Neuronal stem cell (in vitro differentiated cells): ENCODE results near the gene ADM2.

Experiments
- DNase-seq: peaks from one replicate; pipeline ENCODE4 v3.0.0-alpha.2; 2013; ENCODE audit warnings: low spot score
- H2AFZ ChIP-seq: one replicate; pipeline ENCODE4 v1.6.1; 2013; ENCODE audit warnings: mild to moderate bottlenecking, low read length, inconsistent platforms
- H2AK5ac ChIP-seq: 2 replicates; pipeline ENCODE4 v1.6.1; 2013; ENCODE audit warnings: low read depth, mild to moderate bottlenecking, inconsistent platforms, low read length, moderate library complexity, mixed read lengths
- H2BK120ac ChIP-seq: 2 replicates; pipeline ENCODE4 v1.6.1; 2013; ENCODE audit warnings: low read depth, mild to moderate bottlenecking, inconsistent platforms, low read length, moderate library complexity, mixed read lengths
- H2BK12ac ChIP-seq: one replicate; pipeline ENCODE4 v1.6.1; 2013; ENCODE audit warnings: low read length, inconsistent platforms
- H2BK15ac ChIP-seq: 2 replicates; pipeline ENCODE4 v1.6.1; 2013; ENCODE audit warnings: mild to moderate bottlenecking, low read length, inconsistent platforms, mixed read lengths
- H2BK5ac ChIP-seq: one replicate; pipeline ENCODE4 v1.6.1; 2013; ENCODE audit warnings: inconsistent platforms, mild to moderate bottlenecking, low read length, moderate library complexity
- H3K14ac ChIP-seq: one replicate; pipeline ENCODE4 v1.6.1; 2013; ENCODE audit warnings: low read length, inconsistent platforms
- H3K18ac ChIP-seq: 2 replicates; pipeline ENCODE4 v1.6.1; 2013; ENCODE audit warnings: low read length, inconsistent platforms
- H3K23ac ChIP-seq: 2 replicates; pipeline ENCODE4 v1.6.1; 2013; ENCODE audit warnings: low read depth, mild to moderate bottlenecking, mixed read lengths, low read length, inconsistent platforms; ENCODE audit not compliant: poor library complexity
- H3K27ac ChIP-seq: replicated peaks from 3 replicates; pipeline ENCODE4 v1.5.1; 2013; ENCODE audit warnings: low read length, inconsistent platforms
- H3K27me3 ChIP-seq, 3 experiments: 2 replicates each; pipeline ENCODE4 v1.6.1; 2013; ENCODE audit warnings: low read length in 3 of 3, mild to moderate bottlenecking in 2 of 3, inconsistent platforms in 1 of 3, low read depth in 1 of 3, mixed read lengths in 1 of 3, moderate library complexity in 1 of 3; ENCODE audit not compliant: control insufficient read depth in 3 of 3, insufficient read depth in 3 of 3
- H3K36me3 ChIP-seq, 2 donors: replicated peaks in 1 of 2; 2 replicates each; pipeline ENCODE4 v1.6.1; 2013; ENCODE audit warnings: low read length in 2 of 2; ENCODE audit not compliant: control insufficient read depth in 2 of 2, insufficient read depth in 2 of 2
- H3K4ac ChIP-seq: 2 replicates; pipeline ENCODE4 v1.6.1; 2013; ENCODE audit warnings: inconsistent platforms, mild to moderate bottlenecking, low read length, moderate library complexity
- H3K4me1 ChIP-seq, 2 donors: 1 replicate in 1 of 2; 2 replicates in 1 of 2; pipeline ENCODE4 v1.6.1; 2013; ENCODE audit warnings: low read length in 2 of 2, low read depth in 1 of 2; ENCODE audit not compliant: control insufficient read depth in 2 of 2, insufficient read depth in 1 of 2
- H3K4me2 ChIP-seq: one replicate; pipeline ENCODE4 v1.6.1; 2013; ENCODE audit warnings: mild to moderate bottlenecking, low read length, inconsistent platforms; ENCODE audit not compliant: insufficient read depth, poor library complexity, severe bottlenecking
- H3K4me3 ChIP-seq, 2 donors: 2 replicates each; pipeline ENCODE4 v1.5.1; 2013; ENCODE audit warnings: low read length in 2 of 2, mild to moderate bottlenecking in 2 of 2, inconsistent platforms in 1 of 2, moderate library complexity in 1 of 2
- H3K79me1 ChIP-seq: one replicate; pipeline ENCODE4 v1.6.1; 2013; ENCODE audit warnings: low read depth, mild to moderate bottlenecking, inconsistent platforms, low read length, moderate library complexity
- H3K9ac ChIP-seq: one replicate; pipeline ENCODE4 v1.6.1; 2013; ENCODE audit warnings: mild to moderate bottlenecking, low read depth, low read length, inconsistent platforms; ENCODE audit not compliant: poor library complexity
- H3K9me3 ChIP-seq, 2 donors: replicated peaks in 1 of 2; 2 replicates each; pipeline versions ENCODE3 to v1.6.1; 2013; ENCODE audit warnings: low read length in 2 of 2, mild to moderate bottlenecking in 2 of 2, inconsistent platforms in 1 of 2, low read depth in 1 of 2, mixed read lengths in 1 of 2, moderate library complexity in 1 of 2; ENCODE audit not compliant: control insufficient read depth in 2 of 2, insufficient read depth in 1 of 2
- H4K8ac ChIP-seq: one replicate; pipeline ENCODE4 v1.6.1; 2013; ENCODE audit warnings: low read depth, mild to moderate bottlenecking, inconsistent platforms, low read length, moderate library complexity
- H4K91ac ChIP-seq: one replicate; pipeline ENCODE4 v1.6.1; 2013; ENCODE audit warnings: low read length, low read depth, mild to moderate bottlenecking, inconsistent platforms; ENCODE audit not compliant: poor library complexity
- WGBS, 2 donors: extraction: QIAGEN DNeasy Blood & Tissue Kit; methylation state at CpG; one replicate each; pipeline ENCODE4 v1.1.7; 2013; ENCODE audit warnings: missing lambda C conversion rate in 2 of 2, mixed read lengths in 1 of 2; ENCODE audit not compliant: insufficient read length in 2 of 2, insufficient replicate concordance in 1 of 2; ENCODE audit errors: extremely low coverage in 2 of 2; 5-methylcytosine and 5-hydroxymethylcytosine counted together

Gene ADM2

GRCh38 chr22:50469377-50470305 lies 11.7 kb upstream of the ADM2 start:
- no peak overlapping the region for H3K4me2 ChIP-seq
- H3K23ac ChIP-seq: peak overlapping the region; percentile 80
- H2BK5ac ChIP-seq: peak overlapping the region; percentile 66
- no peak overlapping the region for H2AFZ ChIP-seq
- peak overlapping the region; percentile 52 for H2AK5ac ChIP-seq
- no peak overlapping the region for H3K18ac ChIP-seq
- no peaks in the 10 kb centered on the region for H3K27me3 ChIP-seq
- peaks cover 25 to 61% of the 10 kb centered on the region in 2 donors for H3K36me3 ChIP-seq
- H3K4ac ChIP-seq: peak overlapping the region; percentile 89
- H4K8ac ChIP-seq: no peak overlapping the region
- peak overlapping the region; percentile 86 for H3K9ac ChIP-seq
- H2BK12ac ChIP-seq: peak overlapping the region; percentile 22
- peaks cover 62% of the 10 kb centered on the region for H3K79me1 ChIP-seq
- no peak overlapping the region for H3K4me3 ChIP-seq
- H3K4me1 ChIP-seq: peaks cover 6 to 11% of the 10 kb centered on the region in 2 donors
- no peak overlapping the region for H3K27ac ChIP-seq
- H2BK15ac ChIP-seq: no peak overlapping the region
- no CpG with 5 or more reads among the region's 25 CpGs for WGBS, 2 donors
- H3K14ac ChIP-seq: peak overlapping the region; percentile 47
- no peak overlapping the region for H2BK120ac ChIP-seq
- DNase-seq: no peak
- no peaks in the 10 kb centered on the region for H3K9me3 ChIP-seq
- no peak overlapping the region for H4K91ac ChIP-seq

- Histone ChIP-seq H4K8ac (no peak overlapping the region), H2AFZ (no peak overlapping the region), H3K27ac (no peak overlapping the region), H2BK15ac (no peak overlapping the region), H3K4me1 (peaks cover 9 to 13% of the 10 kb centered on the region in 2 donors), H3K36me3 (peaks cover 17 to 52% of the 10 kb centered on the region in 2 donors), H3K9me3 (no peaks in the 10 kb centered on the region), H3K4ac (no peak overlapping the region), H2BK5ac (no peak overlapping the region), H3K18ac (no peak overlapping the region), H4K91ac (no peak overlapping the region), H2BK12ac (no peak overlapping the region), H2BK120ac (no peak overlapping the region), H3K23ac (peak overlapping the region; percentile 67), H3K4me2 (no peak overlapping the region), H3K14ac (no peak overlapping the region), H2AK5ac (no peak overlapping the region), H3K27me3 (no peaks in the 10 kb centered on the region), H3K79me1 (peaks cover 63% of the 10 kb centered on the region), H3K9ac (no peak overlapping the region), H3K4me3 (no peak overlapping the region)
- no CpG with 5 or more reads among the region's 6 CpGs for WGBS, 2 donors
- no peak for DNase-seq
Observed at GRCh38 chr22:50470491-50470890, 10.9 kb upstream of the ADM2 start.

GRCh38 chr22:50471197-50471847 lies 10.0 kb upstream of the ADM2 start:
- peak overlapping the region; percentile 82 for H4K8ac ChIP-seq
- no peak overlapping the region for H2AFZ ChIP-seq
- H2BK15ac ChIP-seq: no peak overlapping the region
- DNase-seq: no peak
- no peak overlapping the region for H4K91ac ChIP-seq
- H3K18ac ChIP-seq: no peak overlapping the region
- H3K9me3 ChIP-seq: no peaks in the 10 kb centered on the region
- no peak overlapping the region for H3K14ac ChIP-seq
- H3K9ac ChIP-seq: peak overlapping the region; percentile 44
- H2AK5ac ChIP-seq: peak overlapping the region; percentile 70
- peaks cover 62% of the 10 kb centered on the region for H3K79me1 ChIP-seq
- no peaks in the 10 kb centered on the region for H3K27me3 ChIP-seq
- no CpG with 5 or more reads among the region's 21 CpGs for WGBS, 2 donors
- H3K4me1 ChIP-seq: peaks cover 10 to 15% of the 10 kb centered on the region in 2 donors
- peak overlapping the region; percentile 80 for H3K23ac ChIP-seq
- no peak overlapping the region for H3K4me2 ChIP-seq
- no peak overlapping the region for H2BK120ac ChIP-seq
- no peak overlapping the region for H3K4ac ChIP-seq
- H2BK5ac ChIP-seq: no peak overlapping the region
- H3K27ac ChIP-seq: no peak overlapping the region
- H3K4me3 ChIP-seq: no peak overlapping the region
- peaks cover 10 to 44% of the 10 kb centered on the region in 2 donors for H3K36me3 ChIP-seq
- H2BK12ac ChIP-seq: no peak overlapping the region

- no CpG with 5 or more reads among the region's 5 CpGs for WGBS, 2 donors
- Histone ChIP-seq H2BK12ac (no peak overlapping the region), H3K4ac (no peak overlapping the region), H2BK5ac (no peak overlapping the region), H2AFZ (no peak overlapping the region), H3K23ac (no peak overlapping the region), H3K4me1 (peaks cover 10 to 15% of the 10 kb centered on the region in 2 donors), H3K79me1 (peaks cover 62% of the 10 kb centered on the region), H2BK120ac (no peak overlapping the region), H3K27ac (no peak overlapping the region), H3K9ac (peak overlapping the region; percentile 67), H3K18ac (no peak overlapping the region), H3K4me2 (no peak overlapping the region), H4K8ac (no peak overlapping the region), H3K36me3 (peaks cover 4 to 37% of the 10 kb centered on the region in 2 donors), H4K91ac (no peak overlapping the region), H2BK15ac (no peak overlapping the region), H3K14ac (no peak overlapping the region), H3K9me3 (no peaks in the 10 kb centered on the region), H3K27me3 (no peaks in the 10 kb centered on the region), H2AK5ac (no peak overlapping the region), H3K4me3 (peak overlapping the region in 1 of 2 donors; percentile 80)
- DNase-seq: no peak
Observed at GRCh38 chr22:50471962-50472361, 9.4 kb upstream of the ADM2 start.
